Prostate gland (tissue), 2 donors: ENCODE measurements around the gene PRKG1. TPM values are rescaled to one million over a fixed set of nuclear protein-coding genes. Genes with fewer than 3 reads are reported as not detected.

Experiments used
- DNase-seq: peaks from one replicate; pipeline ENCODE4 v3.0.0-alpha.2; 2019; ENCODE audit warnings: low spot score
- H3K27ac ChIP-seq, 2 donors: fragments of 200-600 bp; sonication (generic); 2 replicates each; pipeline ENCODE4 v1.5.1; 2017 to 2019
- H3K27me3 ChIP-seq: fragments of 200-600 bp; sonication (generic); replicated peaks from 2 replicates; pipeline ENCODE4 v1.5.1; 2019; ENCODE audit not compliant: insufficient read depth
- H3K36me3 ChIP-seq, 2 donors: fragments of 200-600 bp; sonication (generic); 1 replicate in 1 of 2; 2 replicates in 1 of 2; pipeline versions ENCODE4 v1.5.1 to v1.8.1; 2017 to 2019
- H3K4me1 ChIP-seq: fragments of 200-600 bp; sonication (generic); replicated peaks from 2 replicates; pipeline ENCODE4 v1.5.1; 2019
- H3K4me3 ChIP-seq, 2 donors: fragments of 200-600 bp; sonication (generic); 2 replicates each; pipeline ENCODE4 v1.5.1; 2017 to 2019
- H3K9me3 ChIP-seq: fragments of 200-600 bp; sonication (generic); 2 replicates; pipeline ENCODE4 v1.5.1; 2017
- CTCF ChIP-seq, 4 experiments: fragments of 200-600 bp in 2 of 4; fragments of 450-650 bp in 2 of 4; sonication (generic) in 2 of 4; IDR thresholded peaks; 1 replicate in 3 of 4; 2 replicates in 1 of 4; pipeline ENCODE4 v1.5.1; 2016 to 2019; ENCODE audit warnings: antibody characterized with exemption in 4 of 4, mild to moderate bottlenecking in 2 of 4, moderate library complexity in 2 of 4
- POLR2A ChIP-seq: fragments of 450-650 bp; IDR thresholded peaks from one replicate; pipeline ENCODE4 v1.6.1; 2016; ENCODE audit warnings: antibody characterized with exemption, mild to moderate bottlenecking
- POLR2AphosphoS5 ChIP-seq: sonication (generic); formaldehyde crosslinking; IDR thresholded peaks from one replicate; pipeline ENCODE4 v1.6.1; 2017; ENCODE audit warnings: antibody characterized with exemption
- WGBS: methylation state at CpG from one replicate; pipeline ENCODE4 v1.1.5; 2018; 5-methylcytosine and 5-hydroxymethylcytosine counted together
- intact Hi-C: fragments of 100-400 bp; cut with DNase I; formaldehyde crosslinking; loops from one replicate; pipeline ENCODE4 v1.14.2; 2022
- total RNA-seq, 2 donors: library from RNA; depleted of rRNA; stranded (reverse); fragments of >200 nt; gene quantifications; one replicate each; pipeline ENCODE4 v1.1.0, GENCODE V29; 2016

Gene PRKG1
- total RNA-seq, 2 donors from 2014 or later, result 2.7 to 9.0 TPM

GRCh38 chr10:51170518-51171245 is 96.4 kb downstream of the PRKG1 start:
- no peak for TF ChIP-seq CTCF (IDR thresholded peaks at IDR 0.05)
- no peak for TF ChIP-seq POLR2A
- TF ChIP-seq POLR2AphosphoS5, result no peak
- no peaks in the 10 kb centered on the region for H3K27me3 ChIP-seq
- H3K27ac ChIP-seq, result no peak overlapping the region
- no peaks in the 10 kb centered on the region for H3K9me3 ChIP-seq
- DNase-seq, result no peak
- H3K36me3 ChIP-seq, result no peaks in the 10 kb centered on the region
- H3K4me1 ChIP-seq, result no peaks in the 10 kb centered on the region
- WGBS, result 84% methylated on average over 2 of the region's 2 CpGs
- intact Hi-C loops, result no loop called here
- no peak overlapping the region for H3K4me3 ChIP-seq

GRCh38 chr10:51171946-51172345 is 97.7 kb downstream of the PRKG1 start:
- 97% methylated on average over 2 of the region's 2 CpGs for WGBS
- Histone ChIP-seq H3K9me3 (no peaks in the 10 kb centered on the region), H3K27ac (no peak overlapping the region), H3K4me3 (no peak overlapping the region), H3K27me3 (no peaks in the 10 kb centered on the region), H3K36me3 (no peaks in the 10 kb centered on the region), H3K4me1 (no peaks in the 10 kb centered on the region)
- no peak for TF ChIP-seq POLR2AphosphoS5
- intact Hi-C loops, result no loop called here
- DNase-seq, result no peak

- TF ChIP-seq CTCF (IDR thresholded peaks at IDR 0.05) (no peak), POLR2A (no peak), POLR2AphosphoS5 (no peak)
- DNase-seq, result no peak
- H3K4me3 ChIP-seq, result no peak overlapping the region
- no peak overlapping the region for H3K27ac ChIP-seq
- intact Hi-C loops, result no loop called here
- H3K27me3 ChIP-seq, result no peaks in the 10 kb centered on the region
- no peaks in the 10 kb centered on the region for H3K9me3 ChIP-seq
- no peaks in the 10 kb centered on the region for H3K36me3 ChIP-seq
- H3K4me1 ChIP-seq, result no peaks in the 10 kb centered on the region
Observed at GRCh38 chr10:51176976-51177695, 102.8 kb downstream of the PRKG1 start.

- H3K36me3 ChIP-seq, result no peaks in the 10 kb centered on the region
- DNase-seq, result no peak
- H3K9me3 ChIP-seq, result no peaks in the 10 kb centered on the region
- TF ChIP-seq POLR2A, result no peak
- no peak for TF ChIP-seq POLR2AphosphoS5
- no peak for TF ChIP-seq CTCF (IDR thresholded peaks at IDR 0.05)
- intact Hi-C loops, result no loop called here
- H3K27me3 ChIP-seq, result no peaks in the 10 kb centered on the region
- no peaks in the 10 kb centered on the region for H3K4me1 ChIP-seq
- no peak overlapping the region for H3K4me3 ChIP-seq
- no peak overlapping the region for H3K27ac ChIP-seq
Observed at GRCh38 chr10:51178634-51179033, 104.3 kb downstream of the PRKG1 start.

- WGBS, result 66% methylated on average over 4 of the region's 4 CpGs
- no peak overlapping the region for H3K4me3 ChIP-seq
- intact Hi-C loops, result no loop called here
Observed at GRCh38 chr10:51180141-51180540, 105.9 kb downstream of the PRKG1 start.

More at GRCh38 chr10:51180141-51180540, 105.9 kb downstream of the PRKG1 start:
- Histone ChIP-seq H3K27ac (no peak overlapping the region), H3K36me3 (no peaks in the 10 kb centered on the region), H3K9me3 (no peaks in the 10 kb centered on the region), H3K4me1 (no peaks in the 10 kb centered on the region), H3K27me3 (no peaks in the 10 kb centered on the region)
- TF ChIP-seq POLR2A (no peak), CTCF (IDR thresholded peaks at IDR 0.05) (no peak)
- DNase-seq, result no peak
